T-helper 22 cell (primary cell): ENCODE results near the gene MRTFA.
"Not testable (repeated sequence)": the region's sequence is repeated elsewhere in the genome, so short reads cannot be mapped to it uniquely, and the experiment has no call there.

Experiments used
- DNase-seq: peaks from one replicate; pipeline ENCODE4 v3.0.0-alpha.2; 2020; ENCODE audit warnings: low read depth

MRTFA gene

DNA sequence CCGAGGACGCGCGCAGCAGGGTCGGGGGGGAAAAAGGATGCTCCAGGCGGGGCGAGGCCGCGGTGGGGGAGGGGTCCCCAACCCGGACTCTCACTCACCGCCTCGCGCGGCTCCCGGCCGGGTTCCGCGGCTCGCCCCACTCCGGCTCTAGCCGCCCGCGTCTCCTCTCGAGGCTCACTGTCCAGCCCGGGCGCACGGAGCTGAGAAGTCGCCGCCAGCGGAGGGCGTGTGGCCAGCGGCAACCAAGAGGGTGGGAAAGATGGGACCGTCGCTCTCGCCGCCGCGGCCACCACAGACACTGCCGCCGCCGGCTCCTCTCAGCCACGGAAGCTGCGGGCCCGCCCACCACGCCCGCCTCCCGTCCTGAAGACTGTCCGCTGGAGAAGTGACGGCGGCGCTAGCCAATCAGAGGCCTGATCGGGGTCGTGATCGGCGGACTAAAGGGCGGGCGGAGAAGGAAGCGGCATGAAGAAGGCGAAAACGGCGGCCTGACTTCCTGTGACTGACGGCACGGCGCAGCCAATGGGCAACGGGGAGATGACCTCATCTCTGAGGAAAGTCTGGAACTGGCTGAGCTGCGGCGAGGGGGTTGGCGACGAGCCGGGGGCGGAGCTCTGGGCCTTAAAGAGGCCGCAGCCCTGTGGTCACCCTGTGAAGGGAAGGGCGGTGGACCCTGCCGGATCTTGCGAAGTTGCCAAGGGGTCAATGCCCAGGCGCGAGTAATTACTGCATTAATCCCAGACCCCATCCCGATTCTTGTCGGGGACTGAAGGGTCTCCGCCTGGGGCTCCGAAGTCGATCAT, at the start of gene MRTFA:
Gene MRTFA, minus strand, starts transcription at position 340 of the 803 bp plus-strand sequence.
- DNase-seq, result peak; percentile 100

DNA sequence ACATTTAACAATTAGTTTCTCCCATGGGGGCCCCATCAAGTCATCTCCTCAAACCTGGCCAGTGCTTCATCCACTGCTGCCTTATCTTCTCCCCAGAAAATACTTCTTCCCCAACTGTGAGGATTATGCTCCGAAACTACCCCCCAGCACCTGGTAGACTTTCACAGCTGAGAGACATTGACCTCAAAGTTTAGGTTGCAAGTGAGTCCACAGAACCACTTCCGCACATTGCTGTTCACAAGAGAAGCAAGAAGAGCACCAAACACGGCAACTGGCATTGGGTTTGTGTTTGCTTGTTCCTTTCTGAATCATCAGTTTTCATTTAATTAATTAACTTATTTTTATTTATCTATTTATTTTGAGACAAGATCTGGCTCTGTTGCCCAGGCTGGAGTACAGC, 48.9 kb upstream of the MRTFA start:
- no peak for DNase-seq

- DNase-seq, result no peak
Measured at GRCh38 chr22:40684728-40685127, 48.2 kb upstream of the MRTFA start.

DNA sequence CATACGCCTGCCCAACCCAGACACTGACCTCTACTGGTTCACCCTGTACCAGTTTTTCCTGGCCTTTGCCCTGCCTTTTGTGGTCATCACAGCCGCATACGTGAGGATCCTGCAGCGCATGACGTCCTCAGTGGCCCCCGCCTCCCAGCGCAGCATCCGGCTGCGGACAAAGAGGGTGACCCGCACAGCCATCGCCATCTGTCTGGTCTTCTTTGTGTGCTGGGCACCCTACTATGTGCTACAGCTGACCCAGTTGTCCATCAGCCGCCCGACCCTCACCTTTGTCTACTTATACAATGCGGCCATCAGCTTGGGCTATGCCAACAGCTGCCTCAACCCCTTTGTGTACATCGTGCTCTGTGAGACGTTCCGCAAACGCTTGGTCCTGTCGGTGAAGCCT, 44.9 kb upstream of the MRTFA start:
- no peak for DNase-seq

GRCh38 chr22:40680819-40681183, 44.3 kb upstream of the MRTFA start:
- DNase-seq, result no peak

- DNase-seq, result no peak
Measured at GRCh38 chr22:40679964-40680818, 43.7 kb upstream of the MRTFA start.

GRCh38 chr22:40679249-40679963, 42.9 kb upstream of the MRTFA start, which contains the start of gene MCHR1:
Gene MCHR1 (plus strand): TSS chr22:40679484. CDS start chr22:40679653, 169 bp downstream.
- DNase-seq, result no peak

DNA sequence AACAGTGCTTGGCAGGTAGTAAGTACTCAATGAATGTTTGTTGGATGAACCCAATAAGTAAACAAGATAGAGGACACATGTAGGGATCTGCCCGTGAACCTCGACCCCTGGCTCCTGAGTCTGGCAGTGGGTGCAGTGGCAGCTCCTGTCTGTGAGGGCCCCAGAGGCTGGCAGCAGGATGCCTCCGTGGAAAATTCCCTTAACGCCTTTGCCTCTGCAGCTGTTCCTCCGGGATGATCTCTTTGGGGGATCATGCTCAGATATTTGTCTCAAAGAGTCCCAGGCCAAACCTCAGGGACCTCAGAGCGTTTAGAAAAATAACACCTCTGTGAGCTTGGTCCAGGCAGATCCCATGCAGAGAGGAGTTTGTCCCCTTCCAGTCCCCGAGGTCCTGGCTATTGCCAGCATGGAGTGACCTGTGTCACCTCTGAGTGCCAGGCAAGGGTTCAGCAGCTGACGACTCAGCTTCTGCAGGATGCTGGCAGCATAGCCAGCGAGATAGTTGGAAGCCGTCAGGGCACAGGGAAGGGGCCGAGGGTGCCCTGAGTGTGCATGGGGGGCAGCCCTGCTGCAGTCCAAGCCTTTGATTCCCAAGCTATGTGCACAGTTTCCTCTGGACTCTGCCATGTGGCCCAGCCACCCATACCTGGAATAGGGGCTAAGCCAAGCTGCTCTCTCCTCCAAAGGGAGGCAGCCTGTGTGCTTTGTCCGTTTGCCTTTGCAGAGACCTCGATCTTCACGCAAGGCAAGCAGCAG, 42.2 kb upstream of the MRTFA start:
- no peak for DNase-seq

GRCh38 chr22:40676644-40677043, 40.1 kb upstream of the MRTFA start:
- no peak for DNase-seq

- DNase-seq, result not testable (repeated sequence)
Measured at GRCh38 chr22:40676166-40676565, 39.6 kb upstream of the MRTFA start.

DNA sequence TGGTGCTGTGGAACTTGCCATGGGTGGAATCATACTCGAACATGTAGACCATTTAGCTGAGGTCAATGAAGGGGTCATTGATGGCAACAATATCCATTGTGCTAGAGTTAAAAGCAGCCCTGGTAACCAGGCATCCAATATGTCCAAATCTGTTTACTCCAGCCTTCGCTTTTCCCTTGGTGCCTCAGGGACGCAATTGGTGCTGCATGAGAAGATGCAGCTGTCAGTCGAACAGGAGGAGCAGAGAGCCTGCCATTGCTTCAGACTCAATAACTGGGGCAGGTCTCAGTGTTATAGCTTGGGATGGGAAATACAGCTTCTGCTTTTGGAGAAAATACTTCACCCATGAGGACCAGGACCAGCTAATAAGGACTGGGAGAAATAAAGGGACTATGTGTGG, 37.8 kb upstream of the MRTFA start:
- no peak for DNase-seq

DNA sequence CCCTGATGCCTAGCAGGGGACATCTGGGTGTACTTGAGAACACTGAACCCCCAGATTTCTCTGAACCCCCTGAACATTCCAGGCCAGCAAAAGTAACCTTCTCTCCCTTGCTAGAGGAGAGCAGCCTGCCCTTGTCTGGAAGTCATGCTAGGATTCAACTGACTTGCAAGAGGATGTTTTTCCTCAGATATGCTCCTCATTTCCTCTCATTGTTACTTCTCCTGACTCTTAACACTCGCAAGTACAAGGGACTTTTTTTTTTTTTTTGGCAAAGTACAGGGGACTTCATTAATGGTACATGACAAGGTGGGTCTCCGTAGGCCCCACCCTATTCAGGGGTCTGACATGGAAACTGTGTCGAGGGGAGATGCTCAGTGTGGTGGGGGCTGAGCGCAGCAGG, 36.5 kb upstream of the MRTFA start:
- DNase-seq, result no peak

DNA sequence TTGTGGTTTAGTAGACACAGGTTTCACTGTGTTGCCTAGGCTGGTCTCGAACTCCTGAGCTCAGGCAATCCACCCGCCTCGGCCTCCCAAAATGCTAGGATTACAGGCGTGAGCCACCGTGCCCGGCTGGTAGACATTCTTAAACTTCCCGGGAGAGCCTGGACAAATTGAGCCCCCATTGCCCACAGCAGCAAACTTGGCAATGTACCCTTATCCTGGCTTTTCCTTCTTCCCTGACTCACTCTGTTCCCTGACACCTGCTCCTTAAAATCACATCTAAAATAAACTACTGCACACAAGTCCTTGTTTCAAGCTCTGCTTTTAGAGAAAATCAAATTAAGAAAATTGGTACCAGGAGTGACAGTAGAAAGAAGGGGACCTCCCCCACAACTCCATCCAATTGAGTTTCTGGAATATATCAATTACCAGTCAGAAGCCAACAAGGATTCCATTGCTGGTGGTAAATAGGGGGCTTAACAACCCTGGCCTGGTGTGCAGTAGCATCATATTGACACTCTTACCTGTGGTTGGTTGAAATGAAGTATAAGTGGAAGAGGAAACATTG, 35.4 kb upstream of the MRTFA start:
- no peak for DNase-seq

DNA sequence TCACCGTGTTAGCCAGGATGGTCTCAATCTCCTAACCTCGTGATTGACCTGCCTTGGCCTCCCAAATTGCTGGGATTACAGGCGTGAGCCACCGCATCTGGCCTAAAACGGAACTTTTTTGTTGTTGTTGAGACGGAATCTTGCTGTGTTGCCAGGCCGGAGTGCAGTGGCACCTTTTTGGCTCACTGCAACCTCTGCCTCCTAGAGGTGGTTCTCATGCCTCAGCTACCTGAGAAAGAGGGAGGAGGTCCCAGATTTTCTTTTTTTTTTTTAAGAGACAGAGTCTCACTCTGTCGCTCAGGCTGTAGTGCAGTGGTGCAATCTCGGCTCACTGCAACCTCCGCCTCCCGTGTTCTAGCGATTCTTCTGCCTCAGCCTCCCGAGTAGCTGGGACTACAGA, 34.9 kb upstream of the MRTFA start:
- no peak for DNase-seq

GRCh38 chr22:40670058-40670457, 33.5 kb upstream of the MRTFA start:
- DNase-seq, result no peak

- DNase-seq, result no peak
Measured at GRCh38 chr22:40668611-40669411, 32.3 kb upstream of the MRTFA start.

- no peak for DNase-seq
Measured at GRCh38 chr22:40666151-40666848, 29.8 kb upstream of the MRTFA start.

- no peak for DNase-seq
Measured at GRCh38 chr22:40665312-40665711, 28.8 kb upstream of the MRTFA start.

GRCh38 chr22:40661671-40662070, 25.2 kb upstream of the MRTFA start:
- no peak for DNase-seq

GRCh38 chr22:40660730-40661129, 24.2 kb upstream of the MRTFA start:
- no peak for DNase-seq
